Natural killer cell (primary cell): Measurements from ENCODE around the gene ZNF385C. TPM values are rescaled to one million over a fixed set of nuclear protein-coding genes. Genes with fewer than 3 reads are reported as not detected.

Source experiments
- ATAC-seq, 3 donors: fragments of 150-1000 bp in 2 of 3; fragments of 200-7000 bp in 1 of 3; cut with Tn5 transposase; 1 replicate in 1 of 3; 2 replicates in 2 of 3; pipeline ENCODE4 v1.10.0; 2021; ENCODE audit warnings: mild to moderate bottlenecking in 2 of 3, moderate library complexity in 2 of 3
- DNase-seq, 2 donors: peaks; one replicate each; pipeline versions ENCODE4 v3.0.0 to v3.0.0-alpha.2; 2013 to 2021; ENCODE audit warnings: mixed read lengths in 1 of 2
- H3K27ac ChIP-seq: one replicate; pipeline ENCODE4 v1.5.1; 2013; ENCODE audit warnings: mild to moderate bottlenecking, low read length
- H3K27me3 ChIP-seq: one replicate; pipeline ENCODE4 v1.6.1; 2013; ENCODE audit warnings: low read length; ENCODE audit not compliant: control insufficient read depth, insufficient read depth
- H3K36me3 ChIP-seq: one replicate; pipeline ENCODE4 v1.6.1; 2013; ENCODE audit warnings: low read length; ENCODE audit not compliant: control insufficient read depth, insufficient read depth
- H3K4me1 ChIP-seq: one replicate; pipeline ENCODE4 v1.6.1; 2013; ENCODE audit warnings: low read length; ENCODE audit not compliant: control insufficient read depth, insufficient read depth
- H3K4me3 ChIP-seq: one replicate; pipeline ENCODE4 v1.5.1; 2013; ENCODE audit warnings: low read length
- H3K9me3 ChIP-seq: one replicate; pipeline ENCODE4 v1.6.1; 2013; ENCODE audit warnings: low read length; ENCODE audit not compliant: control insufficient read depth, insufficient read depth
- H3K27ac Mint-ChIP-seq, 2 donors: one replicate each; pipeline ENCODE4 v1.8.0; 2022; ENCODE audit warnings: mild to moderate bottlenecking in 2 of 2, mixed read lengths in 2 of 2, moderate library complexity in 1 of 2
- H3K27me3 Mint-ChIP-seq, 2 donors: one replicate each; pipeline ENCODE4 v1.8.0; 2022; ENCODE audit warnings: low read depth in 2 of 2, mixed read lengths in 2 of 2
- H3K36me3 Mint-ChIP-seq: one replicate; pipeline ENCODE4 v1.8.0; 2022; ENCODE audit warnings: mixed read lengths
- H3K4me1 Mint-ChIP-seq, 2 donors: one replicate each; pipeline ENCODE4 v1.8.0; 2022; ENCODE audit warnings: mixed read lengths in 2 of 2
- H3K4me3 Mint-ChIP-seq: one replicate; pipeline ENCODE4 v1.8.0; 2022; ENCODE audit warnings: mild to moderate bottlenecking, moderate library complexity, mixed read lengths
- H3K9me3 Mint-ChIP-seq, 2 donors: one replicate each; pipeline ENCODE4 v1.8.0; 2022; ENCODE audit warnings: mixed read lengths in 2 of 2
- WGBS: methylation state at CpG from one replicate; pipeline ENCODE4 v1.1.7; 2013; ENCODE audit warnings: missing lambda C conversion rate; ENCODE audit not compliant: insufficient coverage; 5-methylcytosine and 5-hydroxymethylcytosine counted together
- intact Hi-C: fragments of 100-400 bp; cut with micrococcal nuclease; formaldehyde crosslinking; loops from one replicate; pipeline ENCODE4 v1.14.2; 2022
- total RNA-seq, 4 donors: library from RNA; stranded (reverse); fragments of 120-200 nt in 1 of 4; gene quantifications; one replicate each; pipeline versions ENCODE4 v1.2.3 to v1.2.4, GENCODE V29; 2013 to 2022
- TF ChIP-seq, protein P1 (sequence below): fragments of 200-600 bp; IDR thresholded peaks from one replicate; pipeline ENCODE4 v1.8.0; 2022; ENCODE audit warnings: antibody characterized with exemption

Gene ZNF385C
- total RNA-seq, 3 donors from 2014 or later (not counting 1 experiment from before 2014, with no cell fraction given) = 0.28 TPM; not detected in 2

- Histone ChIP-seq H3K4me1 (peaks cover 6% of the 10 kb centered on the region), H3K27ac (no peak overlapping the region), H3K9me3 (no peaks in the 10 kb centered on the region), H3K4me3 (no peak overlapping the region), H3K27me3 (peaks cover 5% of the 10 kb centered on the region), H3K36me3 (no peaks in the 10 kb centered on the region)
- TF ChIP-seq, protein P1, sequence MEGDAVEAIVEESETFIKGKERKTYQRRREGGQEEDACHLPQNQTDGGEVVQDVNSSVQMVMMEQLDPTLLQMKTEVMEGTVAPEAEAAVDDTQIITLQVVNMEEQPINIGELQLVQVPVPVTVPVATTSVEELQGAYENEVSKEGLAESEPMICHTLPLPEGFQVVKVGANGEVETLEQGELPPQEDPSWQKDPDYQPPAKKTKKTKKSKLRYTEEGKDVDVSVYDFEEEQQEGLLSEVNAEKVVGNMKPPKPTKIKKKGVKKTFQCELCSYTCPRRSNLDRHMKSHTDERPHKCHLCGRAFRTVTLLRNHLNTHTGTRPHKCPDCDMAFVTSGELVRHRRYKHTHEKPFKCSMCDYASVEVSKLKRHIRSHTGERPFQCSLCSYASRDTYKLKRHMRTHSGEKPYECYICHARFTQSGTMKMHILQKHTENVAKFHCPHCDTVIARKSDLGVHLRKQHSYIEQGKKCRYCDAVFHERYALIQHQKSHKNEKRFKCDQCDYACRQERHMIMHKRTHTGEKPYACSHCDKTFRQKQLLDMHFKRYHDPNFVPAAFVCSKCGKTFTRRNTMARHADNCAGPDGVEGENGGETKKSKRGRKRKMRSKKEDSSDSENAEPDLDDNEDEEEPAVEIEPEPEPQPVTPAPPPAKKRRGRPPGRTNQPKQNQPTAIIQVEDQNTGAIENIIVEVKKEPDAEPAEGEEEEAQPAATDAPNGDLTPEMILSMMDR = no peak
- peaks cover 2% of the 10 kb centered on the region in 2 donors for H3K4me1 Mint-ChIP-seq
- ATAC-seq (no peak), DNase-seq (no peak)
- intact Hi-C loops = no loop called here
- peaks cover 10 to 11% of the 10 kb centered on the region in 2 donors for H3K27me3 Mint-ChIP-seq
- H3K27ac Mint-ChIP-seq = no peak overlapping the region
- no peak overlapping the region for H3K4me3 Mint-ChIP-seq
- no peaks in the 10 kb centered on the region for H3K9me3 Mint-ChIP-seq
- no peaks in the 10 kb centered on the region for H3K36me3 Mint-ChIP-seq
- WGBS = 100% methylated on average over 1 of the region's 1 CpG
Measured at GRCh38 chr17:42045719-42046118, 52.6 kb downstream of the ZNF385C start.

- ATAC-seq = no peak
- no peaks in the 10 kb centered on the region for H3K36me3 Mint-ChIP-seq
- no peak overlapping the region for H3K27ac ChIP-seq
- intact Hi-C loops = no loop called here
- no peaks in the 10 kb centered on the region for H3K9me3 ChIP-seq
- H3K4me3 Mint-ChIP-seq = no peak overlapping the region
- no peaks in the 10 kb centered on the region for H3K27me3 ChIP-seq
- no peaks in the 10 kb centered on the region for H3K27me3 Mint-ChIP-seq
- TF ChIP-seq, protein P1 = no peak
- H3K36me3 ChIP-seq = no peaks in the 10 kb centered on the region
- H3K4me1 Mint-ChIP-seq = no peaks in the 10 kb centered on the region
- 92% methylated on average over 20 of the region's 20 CpGs for WGBS
- no peaks in the 10 kb centered on the region for H3K9me3 Mint-ChIP-seq
- H3K27ac Mint-ChIP-seq = no peak overlapping the region
- H3K4me3 ChIP-seq = no peak overlapping the region
- DNase-seq = no peak
- H3K4me1 ChIP-seq = no peaks in the 10 kb centered on the region
Measured at GRCh38 chr17:42042598-42043319, 55.5 kb downstream of the ZNF385C start.

DNA sequence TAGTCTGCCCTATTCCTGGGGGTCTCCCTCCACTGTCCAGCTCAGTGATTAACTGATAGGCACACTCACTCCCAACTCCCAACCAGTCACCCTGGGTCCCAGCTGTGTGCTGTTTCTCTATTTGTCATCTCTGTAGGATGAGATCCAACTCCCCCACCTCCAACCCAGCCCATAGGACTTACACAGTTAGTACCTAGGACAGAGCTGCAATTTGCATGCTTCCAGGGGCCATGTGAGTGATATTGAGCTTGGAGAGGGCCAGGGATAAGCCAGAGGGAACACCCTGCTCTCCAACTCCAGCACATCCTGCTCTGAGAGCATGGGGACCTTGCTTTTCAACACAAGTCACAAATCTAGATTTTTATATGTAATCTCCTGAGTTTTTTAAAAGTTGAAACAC lies 56.7 kb downstream of the ZNF385C start:
- Mint-ChIP-seq H3K9me3 (no peaks in the 10 kb centered on the region), H3K36me3 (no peaks in the 10 kb centered on the region), H3K4me3 (no peak overlapping the region), H3K27ac (no peak overlapping the region), H3K27me3 (no peaks in the 10 kb centered on the region), H3K4me1 (no peaks in the 10 kb centered on the region)
- Histone ChIP-seq H3K4me1 (no peaks in the 10 kb centered on the region), H3K4me3 (no peak overlapping the region), H3K27ac (no peak overlapping the region), H3K36me3 (no peaks in the 10 kb centered on the region), H3K27me3 (no peaks in the 10 kb centered on the region), H3K9me3 (no peaks in the 10 kb centered on the region)
- DNase-seq = no peak
- no peak for ATAC-seq
- TF ChIP-seq, protein P1 = no peak
- intact Hi-C loops = no loop called here

DNA sequence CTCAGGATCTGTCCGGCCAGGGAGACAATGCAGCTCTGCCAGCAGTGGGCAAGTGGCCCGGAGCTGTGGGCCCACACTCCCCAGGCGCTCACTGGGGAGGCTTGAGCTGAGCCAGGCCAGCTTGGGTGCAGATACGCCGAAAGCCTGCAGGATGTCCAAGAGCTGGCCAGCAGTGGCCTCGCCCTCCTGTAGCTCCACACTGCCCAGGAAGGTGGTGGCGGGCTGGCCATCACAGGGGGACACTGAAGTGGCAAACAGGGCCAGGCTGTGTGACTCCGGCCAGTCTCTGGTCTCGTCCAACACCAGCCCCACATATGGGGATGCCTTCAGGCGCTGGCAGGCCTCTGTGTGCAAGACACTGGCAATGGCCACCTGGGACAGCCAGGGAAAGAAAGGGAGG lies 57.5 kb downstream of the ZNF385C start:
- Mint-ChIP-seq H3K9me3 (no peaks in the 10 kb centered on the region), H3K4me3 (no peak overlapping the region), H3K27me3 (no peaks in the 10 kb centered on the region), H3K36me3 (no peaks in the 10 kb centered on the region), H3K27ac (no peak overlapping the region), H3K4me1 (no peaks in the 10 kb centered on the region)
- H3K27ac ChIP-seq = no peak overlapping the region
- WGBS = 94% methylated on average over 10 of the region's 10 CpGs
- H3K4me1 ChIP-seq = no peaks in the 10 kb centered on the region
- DNase-seq (no peak), ATAC-seq (no peak)
- no peaks in the 10 kb centered on the region for H3K27me3 ChIP-seq
- H3K4me3 ChIP-seq = no peak overlapping the region
- no peaks in the 10 kb centered on the region for H3K9me3 ChIP-seq
- H3K36me3 ChIP-seq = no peaks in the 10 kb centered on the region
- intact Hi-C loops = no loop called here
- TF ChIP-seq, protein P1 = no peak
